Glutamatergic neuron (in vitro differentiated cells): Measurements from ENCODE around the gene ACTN1. TPM values are rescaled to one million over a fixed set of nuclear protein-coding genes. Genes with fewer than 3 reads are reported as not detected.

Experiments
- DNase-seq: peaks from one replicate; pipeline ENCODE4 v3.0.0; 2022
- H3K27ac Mint-ChIP-seq: one replicate; pipeline ENCODE4 v1.8.0; 2020; ENCODE audit warnings: mild to moderate bottlenecking, mixed read lengths, inconsistent platforms; ENCODE audit not compliant: unreplicated experiment
- H3K27me3 Mint-ChIP-seq: one replicate; pipeline ENCODE4 v1.8.0; 2020; ENCODE audit warnings: mild to moderate bottlenecking, moderate library complexity, mixed read lengths, inconsistent platforms; ENCODE audit not compliant: unreplicated experiment
- H3K36me3 Mint-ChIP-seq: one replicate; pipeline ENCODE4 v1.8.0; 2020; ENCODE audit warnings: mild to moderate bottlenecking, mixed read lengths, inconsistent platforms; ENCODE audit not compliant: unreplicated experiment
- H3K4me1 Mint-ChIP-seq: one replicate; pipeline ENCODE4 v1.8.0; 2020; ENCODE audit warnings: mild to moderate bottlenecking, low read depth, mixed read lengths, inconsistent platforms; ENCODE audit not compliant: unreplicated experiment
- H3K4me3 Mint-ChIP-seq: one replicate; pipeline ENCODE4 v1.8.0; 2020; ENCODE audit warnings: mild to moderate bottlenecking, mixed read lengths, inconsistent platforms; ENCODE audit not compliant: unreplicated experiment
- H3K9me3 Mint-ChIP-seq: one replicate; pipeline ENCODE4 v1.8.0; 2020; ENCODE audit warnings: mild to moderate bottlenecking, moderate library complexity, mixed read lengths, inconsistent platforms; ENCODE audit not compliant: unreplicated experiment
- total RNA-seq: library from RNA; stranded (reverse); fragmentation: NEBNext Ultra II Directional; extraction: Animal tissue kit (Norgen Biotek cat#: 25700); gene quantifications from one replicate; pipeline ENCODE4 v1.2.1, GENCODE V29; 2021; ENCODE audit not compliant: unreplicated experiment
- TF ChIP-seq, protein P1 (sequence below): fragments of 200-600 bp; sonication (generic); IDR thresholded peaks from one replicate; pipeline ENCODE4 v1.5.0; 2021; ENCODE audit not compliant: partially characterized antibody, unreplicated experiment

The ACTN1 gene
- total RNA-seq, 1 donor from 2014 or later = 48.1 TPM

DNA sequence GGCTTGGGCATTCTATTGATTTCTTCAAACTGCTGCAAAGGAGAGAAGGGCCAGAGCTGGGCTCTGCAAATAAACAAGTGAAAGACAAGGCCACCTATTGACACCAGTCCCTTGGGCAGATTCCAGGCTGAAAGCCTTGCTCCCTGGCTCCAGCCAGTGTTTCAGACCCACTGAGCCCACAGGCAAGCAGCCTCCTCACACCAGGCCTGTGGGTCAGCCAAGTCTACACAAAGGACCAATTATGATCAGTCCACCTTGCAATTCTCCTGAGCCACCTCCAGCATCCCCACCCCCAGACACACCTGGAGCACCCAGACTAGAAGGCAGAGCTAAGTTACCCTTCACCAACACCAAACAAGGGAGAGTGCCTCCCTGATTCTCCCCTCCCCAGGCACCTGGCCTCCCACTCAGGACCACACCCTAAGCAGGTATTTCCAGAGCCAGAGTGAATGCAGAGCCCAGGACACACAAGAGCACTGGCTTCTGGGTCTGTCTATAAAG, 13.8 kb downstream of the ACTN1 start:
- no peaks in the 10 kb centered on the region for H3K9me3 Mint-ChIP-seq
- no peaks in the 10 kb centered on the region for H3K36me3 Mint-ChIP-seq
- DNase-seq = no peak
- peaks cover 27% of the 10 kb centered on the region for H3K4me1 Mint-ChIP-seq
- no peak overlapping the region for H3K27ac Mint-ChIP-seq
- no peak overlapping the region for H3K4me3 Mint-ChIP-seq
- TF ChIP-seq, protein P1, sequence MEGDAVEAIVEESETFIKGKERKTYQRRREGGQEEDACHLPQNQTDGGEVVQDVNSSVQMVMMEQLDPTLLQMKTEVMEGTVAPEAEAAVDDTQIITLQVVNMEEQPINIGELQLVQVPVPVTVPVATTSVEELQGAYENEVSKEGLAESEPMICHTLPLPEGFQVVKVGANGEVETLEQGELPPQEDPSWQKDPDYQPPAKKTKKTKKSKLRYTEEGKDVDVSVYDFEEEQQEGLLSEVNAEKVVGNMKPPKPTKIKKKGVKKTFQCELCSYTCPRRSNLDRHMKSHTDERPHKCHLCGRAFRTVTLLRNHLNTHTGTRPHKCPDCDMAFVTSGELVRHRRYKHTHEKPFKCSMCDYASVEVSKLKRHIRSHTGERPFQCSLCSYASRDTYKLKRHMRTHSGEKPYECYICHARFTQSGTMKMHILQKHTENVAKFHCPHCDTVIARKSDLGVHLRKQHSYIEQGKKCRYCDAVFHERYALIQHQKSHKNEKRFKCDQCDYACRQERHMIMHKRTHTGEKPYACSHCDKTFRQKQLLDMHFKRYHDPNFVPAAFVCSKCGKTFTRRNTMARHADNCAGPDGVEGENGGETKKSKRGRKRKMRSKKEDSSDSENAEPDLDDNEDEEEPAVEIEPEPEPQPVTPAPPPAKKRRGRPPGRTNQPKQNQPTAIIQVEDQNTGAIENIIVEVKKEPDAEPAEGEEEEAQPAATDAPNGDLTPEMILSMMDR = no peak
- peaks cover 10% of the 10 kb centered on the region for H3K27me3 Mint-ChIP-seq

DNA sequence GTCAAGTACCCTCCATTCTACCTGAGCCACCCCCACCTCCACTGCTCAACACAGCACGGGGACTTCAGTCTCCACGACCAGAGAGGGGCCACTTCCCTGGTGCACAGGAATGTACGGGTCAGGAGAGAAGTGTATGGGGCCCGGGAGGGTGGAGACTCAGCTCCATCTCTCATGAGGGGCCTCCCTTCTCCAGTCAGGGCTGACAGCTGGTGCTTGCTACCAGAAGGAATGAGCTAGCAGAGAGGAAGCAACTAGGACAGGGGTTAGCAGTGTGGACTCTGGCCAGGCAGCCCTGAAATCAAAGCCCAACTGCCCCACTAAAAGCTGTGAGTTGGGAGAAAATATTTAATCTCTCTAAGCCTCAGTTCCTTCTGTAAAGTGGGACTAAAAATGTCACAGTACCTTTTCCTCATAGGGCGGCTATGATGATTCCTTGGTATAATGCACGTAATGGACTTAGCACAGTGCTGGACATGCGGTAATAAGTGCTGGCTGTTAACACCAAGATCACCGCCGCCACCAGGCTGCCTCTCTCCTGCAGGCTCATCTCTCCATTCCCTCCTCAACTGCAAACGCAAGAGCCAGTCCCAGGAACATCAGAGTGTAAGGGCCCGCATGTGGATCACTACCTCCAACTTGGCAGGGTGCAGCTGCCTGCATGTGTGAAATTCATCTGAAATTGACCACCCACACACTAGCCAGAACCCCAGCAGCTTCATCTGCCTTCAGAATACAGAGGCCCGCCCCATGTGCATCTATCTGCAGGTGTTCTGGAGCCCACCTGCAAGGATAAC, 14.6 kb downstream of the ACTN1 start:
- no peak overlapping the region for H3K4me3 Mint-ChIP-seq
- no peak overlapping the region for H3K27ac Mint-ChIP-seq
- no peaks in the 10 kb centered on the region for H3K9me3 Mint-ChIP-seq
- H3K4me1 Mint-ChIP-seq = peaks cover 20% of the 10 kb centered on the region
- peaks cover 10% of the 10 kb centered on the region for H3K27me3 Mint-ChIP-seq
- no peaks in the 10 kb centered on the region for H3K36me3 Mint-ChIP-seq
- TF ChIP-seq, protein P1 = no peak
- no peak for DNase-seq

DNA sequence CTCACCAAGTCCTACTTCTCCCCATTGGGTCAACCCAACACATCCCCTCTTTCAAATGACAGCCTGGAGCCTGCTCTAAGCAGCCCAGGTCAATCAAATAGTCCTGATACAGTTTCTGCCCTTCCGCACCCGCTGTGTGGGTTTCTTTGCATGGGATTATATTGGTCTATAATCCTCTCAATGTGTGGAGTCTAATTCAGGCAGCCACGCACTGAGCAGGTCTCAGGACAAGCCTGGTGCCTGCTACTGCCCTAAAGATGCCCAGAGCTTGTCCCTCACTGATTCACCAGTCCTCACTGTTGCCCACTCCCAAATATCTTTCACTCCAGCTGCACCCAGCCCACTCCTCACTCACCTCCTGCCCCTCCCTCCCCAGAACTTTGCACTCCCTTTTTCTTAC, 16.4 kb downstream of the ACTN1 start:
- Mint-ChIP-seq H3K27ac (no peak overlapping the region), H3K36me3 (no peaks in the 10 kb centered on the region), H3K4me3 (no peak overlapping the region), H3K4me1 (peaks cover 20% of the 10 kb centered on the region), H3K9me3 (no peaks in the 10 kb centered on the region), H3K27me3 (peaks cover 8% of the 10 kb centered on the region)
- TF ChIP-seq, protein P1 = no peak
- DNase-seq = no peak

DNA sequence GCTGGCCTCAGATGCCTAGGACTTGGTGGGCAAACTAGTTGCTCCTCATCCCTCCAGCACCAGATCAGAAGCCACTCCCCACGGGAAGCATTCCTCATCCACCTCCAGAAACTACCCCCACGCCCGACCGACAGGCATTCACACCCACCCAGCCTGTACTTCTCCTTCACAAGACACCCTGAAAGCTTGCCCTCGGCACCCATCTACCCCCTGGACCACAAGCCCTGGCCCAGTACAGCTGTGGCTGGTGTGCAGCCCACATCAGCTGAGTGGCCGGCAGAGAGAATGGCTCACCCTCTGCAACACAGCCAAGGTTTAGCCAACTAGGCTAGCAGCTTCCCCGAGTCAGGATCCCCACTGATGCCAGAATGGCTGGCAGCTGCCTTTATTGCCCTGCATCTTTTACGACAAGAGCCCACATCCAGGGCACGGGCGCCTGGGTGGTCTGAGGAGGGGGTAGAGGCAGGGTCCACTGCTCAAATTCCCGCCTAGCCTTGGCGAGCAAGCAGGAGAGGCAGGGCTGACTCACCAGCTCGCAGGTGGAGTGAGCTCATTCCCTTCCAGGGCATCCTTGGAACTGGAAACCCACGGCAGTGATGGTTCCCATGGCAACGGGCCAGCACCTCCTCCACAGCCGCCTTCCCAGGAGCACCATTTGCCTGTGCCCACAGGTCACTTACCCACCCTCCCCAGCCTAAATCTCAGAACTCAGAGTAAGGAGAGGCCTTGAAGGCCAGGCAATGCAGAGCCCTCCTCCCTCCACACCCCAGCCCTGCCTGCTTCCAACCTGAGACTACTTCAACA, 17.1 kb downstream of the ACTN1 start:
- H3K4me3 Mint-ChIP-seq = no peak overlapping the region
- no peaks in the 10 kb centered on the region for H3K36me3 Mint-ChIP-seq
- H3K4me1 Mint-ChIP-seq = peaks cover 17% of the 10 kb centered on the region
- H3K27ac Mint-ChIP-seq = no peak overlapping the region
- no peak for DNase-seq
- TF ChIP-seq, protein P1 = no peak
- peaks cover 8% of the 10 kb centered on the region for H3K27me3 Mint-ChIP-seq
- H3K9me3 Mint-ChIP-seq = no peaks in the 10 kb centered on the region
